Suppressor macrophage treated with lipopolysaccharide for 4 hours (primary cell): ENCODE results near the gene DNAJC24.

ENCODE experiments used
- DNase-seq: peaks from one replicate; pipeline ENCODE4 v3.0.0-alpha.2; 2020

Gene DNAJC24

GRCh38 chr11:31417357-31417756 lies 47.7 kb downstream of the DNAJC24 start:
- DNase-seq, result no peak

- no peak for DNase-seq
Measured at GRCh38 chr11:31417816-31418215, 48.2 kb downstream of the DNAJC24 start.

GRCh38 chr11:31419138-31419537 lies 49.5 kb downstream of the DNAJC24 start:
- no peak for DNase-seq

- no peak for DNase-seq
Measured at GRCh38 chr11:31419669-31420068, 50.0 kb downstream of the DNAJC24 start.

- DNase-seq, result no peak
Measured at GRCh38 chr11:31421820-31422219, 52.2 kb downstream of the DNAJC24 start.

- no peak for DNase-seq
Measured at GRCh38 chr11:31422703-31423102, 53.0 kb downstream of the DNAJC24 start.

- no peak for DNase-seq
Measured at GRCh38 chr11:31424652-31425051, 55.0 kb downstream of the DNAJC24 start.

GRCh38 chr11:31433851-31434250 lies 64.2 kb downstream of the DNAJC24 start:
- DNase-seq, result no peak

GRCh38 chr11:31437742-31438435 lies 68.2 kb downstream of the DNAJC24 start:
- no peak for DNase-seq

- no peak for DNase-seq
Measured at GRCh38 chr11:31441296-31441695, 71.6 kb downstream of the DNAJC24 start.

GRCh38 chr11:31442086-31442485 lies 72.4 kb downstream of the DNAJC24 start:
- DNase-seq, result no peak

- no peak for DNase-seq
Measured at GRCh38 chr11:31443802-31444201, 74.1 kb downstream of the DNAJC24 start.

- no peak for DNase-seq
Measured at GRCh38 chr11:31445621-31446020, 76.0 kb downstream of the DNAJC24 start.

GRCh38 chr11:31449040-31449439 lies 79.4 kb downstream of the DNAJC24 start:
- DNase-seq, result no peak

GRCh38 chr11:31450841-31451240 lies 81.2 kb downstream of the DNAJC24 start:
- no peak for DNase-seq

- DNase-seq, result no peak
Measured at GRCh38 chr11:31455177-31455576, 85.5 kb downstream of the DNAJC24 start.

- no peak for DNase-seq
Measured at GRCh38 chr11:31464436-31464835, 94.8 kb downstream of the DNAJC24 start.

- DNase-seq, result no peak
Measured at GRCh38 chr11:31474083-31474482, 104.4 kb downstream of the DNAJC24 start.

GRCh38 chr11:31477528-31478222 lies 108.0 kb downstream of the DNAJC24 start:
- DNase-seq, result no peak

- no peak for DNase-seq
Measured at GRCh38 chr11:31478223-31478590, 108.5 kb downstream of the DNAJC24 start.

- no peak for DNase-seq
Measured at GRCh38 chr11:31479066-31479465, 109.4 kb downstream of the DNAJC24 start.

GRCh38 chr11:31480930-31481329 lies 111.3 kb downstream of the DNAJC24 start:
- DNase-seq, result no peak
